ENCODE results near the gene NKG7. TPM values are rescaled to one million over a fixed set of nuclear protein-coding genes. Genes with fewer than 3 reads are reported as not detected.

Gene NKG7
- polyA plus RNA-seq, 1 donor (not counting 4 experiments of a cell fraction or from before 2014, with no cell fraction given), result not detected

- Histone ChIP-seq H3K27ac (ENCODE audit: control insufficient read depth, insufficient read depth, low read length) (no peak overlapping the region), H3K27me3 (ENCODE audit: control insufficient read depth, extremely low read depth, insufficient read depth, low read length) (no peaks in the 10 kb centered on the region), H3K9me3 (ENCODE audit: control insufficient read depth, low read depth, low read length) (no peaks in the 10 kb centered on the region), H3K36me3 (ENCODE audit: control insufficient read depth in 2 of 2, extremely low read depth in 1 of 2, insufficient read depth in 2 of 2, low read length in 2 of 2) (peaks cover 0 to 13% of the 10 kb centered on the region in 2 experiments), H3K9ac (ENCODE audit: control insufficient read depth, extremely low read depth, insufficient read depth, low read length) (no peak overlapping the region), H3K4me1 (ENCODE audit: control insufficient read depth, extremely low read depth, insufficient read depth, low read length) (no peaks in the 10 kb centered on the region), H3K79me2 (ENCODE audit: control insufficient read depth, insufficient read depth, low read length) (no peaks in the 10 kb centered on the region), H3K4me3 (ENCODE audit: control insufficient read depth in 2 of 3, extremely low read depth in 1 of 3, insufficient read depth in 2 of 3, low read depth in 1 of 3, low read length in 3 of 3) (no peak overlapping the region), H3K9me1 (ENCODE audit: control insufficient read depth, extremely low read depth, insufficient read depth, low read length) (no peaks in the 10 kb centered on the region), H2AFZ (ENCODE audit: control insufficient read depth, low read length) (no peak overlapping the region), H4K20me1 (ENCODE audit: control insufficient read depth, extremely low read depth, insufficient read depth, low read length) (no peaks in the 10 kb centered on the region), H3K4me2 (ENCODE audit: control insufficient read depth, extremely low read depth, insufficient read depth, low read depth, low read length) (no peak overlapping the region)
- dilution Hi-C loops (cut with MboI; ENCODE audit: extremely low pct_ligation_motif_present, low sequenced_read_pairs), result no loop called here
- DNase-seq (ENCODE audit: low read depth, low spot score) (no peak), FAIRE-seq (no peak)
- no peak for TF ChIP-seq CTCF (optimal IDR thresholded peaks at IDR 0.05 in 1 of 3, IDR thresholded peaks at IDR 0.05 in 1 of 3, conservative IDR thresholded peaks at IDR 0.05 in 1 of 3; ENCODE audit: extremely low read depth in 1 of 3, insufficient read depth in 2 of 3, low read length in 3 of 3)
- TF ChIP-seq EZH2 (IDR thresholded peaks at IDR 0.05; ENCODE audit: low read length), result no peak
These were observed 21.0 kb downstream of the NKG7 start for GRCh38 chr19:51351266-51351990.

- no peak for TF ChIP-seq CTCF (optimal IDR thresholded peaks at IDR 0.05 in 1 of 3, IDR thresholded peaks at IDR 0.05 in 1 of 3, conservative IDR thresholded peaks at IDR 0.05 in 1 of 3; ENCODE audit: extremely low read depth in 1 of 3, insufficient read depth in 2 of 3, low read length in 3 of 3)
- TF ChIP-seq EZH2 (IDR thresholded peaks at IDR 0.05; ENCODE audit: low read length), result no peak
- no peak overlapping the region for H3K4me2 ChIP-seq (ENCODE audit: control insufficient read depth, extremely low read depth, insufficient read depth, low read depth, low read length)
- no peaks in the 10 kb centered on the region for H3K9me1 ChIP-seq (ENCODE audit: control insufficient read depth, extremely low read depth, insufficient read depth, low read length)
- H3K4me3 ChIP-seq (ENCODE audit: control insufficient read depth in 2 of 3, extremely low read depth in 1 of 3, insufficient read depth in 2 of 3, low read depth in 1 of 3, low read length in 3 of 3), result no peak overlapping the region
- H3K36me3 ChIP-seq (ENCODE audit: control insufficient read depth in 2 of 2, extremely low read depth in 1 of 2, insufficient read depth in 2 of 2, low read length in 2 of 2), result peaks cover 4 to 20% of the 10 kb centered on the region in 2 experiments
- DNase-seq (ENCODE audit: low read depth, low spot score), result no peak
- no peak overlapping the region for H3K9ac ChIP-seq (ENCODE audit: control insufficient read depth, extremely low read depth, insufficient read depth, low read length)
- H4K20me1 ChIP-seq (ENCODE audit: control insufficient read depth, extremely low read depth, insufficient read depth, low read length), result no peaks in the 10 kb centered on the region
- dilution Hi-C loops (cut with MboI; ENCODE audit: extremely low pct_ligation_motif_present, low sequenced_read_pairs), result no loop called here
- no peaks in the 10 kb centered on the region for H3K27me3 ChIP-seq (ENCODE audit: control insufficient read depth, extremely low read depth, insufficient read depth, low read length)
- no peaks in the 10 kb centered on the region for H3K9me3 ChIP-seq (ENCODE audit: control insufficient read depth, low read depth, low read length)
- no peak overlapping the region for H3K27ac ChIP-seq (ENCODE audit: control insufficient read depth, insufficient read depth, low read length)
- H2AFZ ChIP-seq (ENCODE audit: control insufficient read depth, low read length), result no peak overlapping the region
- no peaks in the 10 kb centered on the region for H3K79me2 ChIP-seq (ENCODE audit: control insufficient read depth, insufficient read depth, low read length)
- no peaks in the 10 kb centered on the region for H3K4me1 ChIP-seq (ENCODE audit: control insufficient read depth, extremely low read depth, insufficient read depth, low read length)
- FAIRE-seq, result no peak
These were observed 25.1 kb downstream of the NKG7 start for GRCh38 chr19:51347209-51347928.
